ENCODE results near the gene WDR59. TPM values are rescaled to one million over a fixed set of nuclear protein-coding genes. Genes with fewer than 3 reads are reported as not detected.

WDR59 gene
- total RNA-seq, 3 donors from 2014 or later = 21.8 to 61.0 (median 43.6) TPM

DNA sequence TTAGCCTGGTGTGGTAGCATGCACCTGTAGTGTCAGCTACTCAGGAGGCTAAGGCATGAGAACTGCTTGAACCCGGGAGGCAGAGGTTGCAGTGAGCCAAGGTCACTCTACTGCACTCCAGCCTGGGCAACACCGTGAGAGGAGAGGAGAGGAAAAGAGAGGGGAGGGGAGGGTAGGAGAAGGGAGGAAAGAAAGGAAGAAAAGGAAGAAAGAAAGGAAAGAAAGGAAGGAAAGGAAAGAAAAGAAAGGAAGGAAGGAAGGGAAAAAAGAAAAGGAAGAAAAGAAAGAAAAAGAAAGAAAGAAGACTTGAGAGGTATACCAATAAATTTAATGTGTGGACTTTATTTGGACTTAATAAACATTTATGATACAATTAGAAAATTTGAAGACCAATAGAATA is 143.5 kb downstream of the WDR59 start:
- DNase-seq (ENCODE audit: low spot score in 2 of 2) = no peak
- Histone ChIP-seq H3K4me3 (no peak overlapping the region), H3K9me3 (no peaks in the 10 kb centered on the region), H3K4me1 (no peaks in the 10 kb centered on the region), H3K36me3 (no peaks in the 10 kb centered on the region), H3K27me3 (no peaks in the 10 kb centered on the region), H3K27ac (no peak overlapping the region)
- TF ChIP-seq POLR2AphosphoS5 (IDR thresholded peaks at IDR 0.05) = no peak
- TF ChIP-seq, protein P1, sequence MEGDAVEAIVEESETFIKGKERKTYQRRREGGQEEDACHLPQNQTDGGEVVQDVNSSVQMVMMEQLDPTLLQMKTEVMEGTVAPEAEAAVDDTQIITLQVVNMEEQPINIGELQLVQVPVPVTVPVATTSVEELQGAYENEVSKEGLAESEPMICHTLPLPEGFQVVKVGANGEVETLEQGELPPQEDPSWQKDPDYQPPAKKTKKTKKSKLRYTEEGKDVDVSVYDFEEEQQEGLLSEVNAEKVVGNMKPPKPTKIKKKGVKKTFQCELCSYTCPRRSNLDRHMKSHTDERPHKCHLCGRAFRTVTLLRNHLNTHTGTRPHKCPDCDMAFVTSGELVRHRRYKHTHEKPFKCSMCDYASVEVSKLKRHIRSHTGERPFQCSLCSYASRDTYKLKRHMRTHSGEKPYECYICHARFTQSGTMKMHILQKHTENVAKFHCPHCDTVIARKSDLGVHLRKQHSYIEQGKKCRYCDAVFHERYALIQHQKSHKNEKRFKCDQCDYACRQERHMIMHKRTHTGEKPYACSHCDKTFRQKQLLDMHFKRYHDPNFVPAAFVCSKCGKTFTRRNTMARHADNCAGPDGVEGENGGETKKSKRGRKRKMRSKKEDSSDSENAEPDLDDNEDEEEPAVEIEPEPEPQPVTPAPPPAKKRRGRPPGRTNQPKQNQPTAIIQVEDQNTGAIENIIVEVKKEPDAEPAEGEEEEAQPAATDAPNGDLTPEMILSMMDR (IDR thresholded peaks at IDR 0.05) = no peak
- intact Hi-C loops (cut with DNase I; ENCODE audit: low total_unique reads) = no loop called here

DNA sequence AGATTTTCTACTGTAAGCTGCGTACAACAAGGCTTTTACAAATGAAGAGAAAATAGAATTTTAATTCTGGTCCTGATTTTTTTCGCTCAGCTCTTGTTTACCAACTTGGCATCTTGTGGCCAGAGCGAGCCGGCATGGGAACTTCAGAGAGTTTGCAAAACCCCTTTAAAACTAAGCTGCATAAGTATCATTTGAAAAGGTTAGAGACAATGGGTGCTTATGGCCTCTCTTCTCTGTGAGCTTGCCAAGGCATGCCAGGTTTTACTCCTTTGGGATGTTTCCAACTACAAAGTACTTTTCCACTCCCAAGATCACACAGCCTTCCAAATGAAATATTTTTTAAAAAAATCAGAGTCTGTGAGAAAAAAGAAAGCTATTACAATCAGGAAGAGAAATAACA is 147.9 kb downstream of the WDR59 start:
- no peaks in the 10 kb centered on the region for H3K36me3 ChIP-seq
- TF ChIP-seq, protein P1 (IDR thresholded peaks at IDR 0.05) = no peak
- no peaks in the 10 kb centered on the region for H3K27me3 ChIP-seq
- no peak for DNase-seq (ENCODE audit: low spot score in 2 of 2)
- no peak overlapping the region for H3K27ac ChIP-seq
- intact Hi-C loops (cut with DNase I; ENCODE audit: low total_unique reads) = no loop called here
- no peak overlapping the region for H3K4me3 ChIP-seq
- H3K9me3 ChIP-seq = no peaks in the 10 kb centered on the region
- no peaks in the 10 kb centered on the region for H3K4me1 ChIP-seq

DNA sequence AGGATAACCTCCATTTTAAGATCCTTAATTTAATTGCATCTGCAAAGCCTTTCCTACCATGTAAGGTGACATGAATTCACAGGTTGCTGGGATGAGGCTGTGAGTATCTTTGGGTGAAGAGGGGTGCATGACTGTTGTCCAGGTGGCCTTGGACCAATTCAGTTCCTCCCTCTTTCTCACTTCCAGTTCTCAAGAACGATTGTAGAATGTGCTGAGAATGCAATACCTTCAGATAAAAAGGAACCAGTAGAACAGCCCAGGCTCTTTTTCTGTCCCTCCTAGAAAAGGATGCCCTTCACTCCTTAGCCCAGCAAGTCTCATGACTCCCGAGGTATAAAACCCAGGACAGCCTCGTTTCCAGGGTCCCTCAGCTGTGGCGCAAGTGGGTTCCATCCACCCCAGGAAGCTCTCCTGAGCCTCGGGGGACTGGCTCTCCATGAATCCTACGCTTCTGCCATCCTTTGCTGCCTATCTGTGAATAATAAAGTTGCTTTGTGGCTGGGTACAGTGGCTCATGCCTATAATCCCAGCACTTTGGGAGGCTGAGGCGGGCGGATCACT is 148.7 kb downstream of the WDR59 start:
- Histone ChIP-seq H3K9me3 (no peaks in the 10 kb centered on the region), H3K27ac (no peak overlapping the region), H3K36me3 (no peaks in the 10 kb centered on the region), H3K27me3 (no peaks in the 10 kb centered on the region), H3K4me3 (no peak overlapping the region), H3K4me1 (no peaks in the 10 kb centered on the region)
- TF ChIP-seq POLR2A (IDR thresholded peaks at IDR 0.05) (no peak), POLR2AphosphoS5 (IDR thresholded peaks at IDR 0.05) (no peak)
- TF ChIP-seq, protein P1 (IDR thresholded peaks at IDR 0.05) = no peak
- intact Hi-C loops (cut with DNase I; ENCODE audit: low total_unique reads) = no loop called here
- no peak for DNase-seq (ENCODE audit: low spot score in 2 of 2)

DNA sequence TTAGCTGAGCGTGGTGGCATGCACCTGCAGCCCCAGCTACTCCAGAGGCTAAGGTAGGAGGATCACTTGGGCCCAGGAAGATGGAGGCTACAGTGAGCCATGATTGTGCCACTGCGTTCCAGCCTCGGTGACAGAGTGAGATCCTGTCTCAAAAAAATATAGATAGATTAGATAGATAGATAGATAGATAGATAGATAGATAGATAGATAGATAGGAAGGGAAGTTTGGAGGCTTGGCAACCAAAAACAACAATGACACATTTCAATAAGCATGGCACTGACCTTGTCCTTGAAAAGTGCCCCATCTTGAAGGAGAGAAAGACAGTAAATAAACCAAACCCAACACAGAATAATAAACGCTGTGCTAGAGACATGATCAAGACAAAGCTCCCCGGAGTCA is 152.7 kb downstream of the WDR59 start:
- H3K27ac ChIP-seq = no peak overlapping the region
- TF ChIP-seq, protein P1 (IDR thresholded peaks at IDR 0.05) = no peak
- TF ChIP-seq POLR2A (IDR thresholded peaks at IDR 0.05) (no peak), POLR2AphosphoS5 (IDR thresholded peaks at IDR 0.05) (no peak)
- peaks cover 0 to 4% of the 10 kb centered on the region in 2 donors for H3K9me3 ChIP-seq
- intact Hi-C loops (cut with DNase I; ENCODE audit: low total_unique reads) = no loop called here
- H3K36me3 ChIP-seq = no peaks in the 10 kb centered on the region
- H3K27me3 ChIP-seq = no peaks in the 10 kb centered on the region
- DNase-seq (ENCODE audit: low spot score in 2 of 2) = no peak
- no peak overlapping the region for H3K4me3 ChIP-seq
- H3K4me1 ChIP-seq = no peaks in the 10 kb centered on the region

DNA sequence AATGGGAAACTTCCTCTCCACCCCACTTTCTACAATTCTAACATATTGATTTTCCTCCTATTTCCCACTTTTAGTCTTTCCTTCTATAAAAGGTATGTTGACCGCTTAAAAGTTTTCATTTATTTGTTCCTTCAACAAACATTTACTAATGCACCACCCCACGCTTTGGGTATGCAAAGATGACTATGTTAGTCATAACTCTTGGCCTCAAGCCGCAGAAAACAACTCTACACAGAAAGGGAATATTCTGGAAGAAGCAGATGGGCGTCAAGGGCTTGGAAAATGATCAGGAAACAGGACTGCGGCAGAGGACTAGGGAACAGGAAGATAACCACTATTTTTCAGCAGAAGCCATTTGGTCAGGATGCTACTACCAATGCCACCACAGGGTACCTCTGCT is 153.5 kb downstream of the WDR59 start:
- Histone ChIP-seq H3K27ac (no peak overlapping the region), H3K27me3 (no peaks in the 10 kb centered on the region), H3K4me3 (no peak overlapping the region), H3K4me1 (no peaks in the 10 kb centered on the region), H3K36me3 (no peaks in the 10 kb centered on the region), H3K9me3 (peaks cover 0 to 4% of the 10 kb centered on the region in 2 donors)
- no peak for DNase-seq (ENCODE audit: low spot score in 2 of 2)
- TF ChIP-seq POLR2A (IDR thresholded peaks at IDR 0.05) = no peak
- TF ChIP-seq, protein P1 (IDR thresholded peaks at IDR 0.05) = no peak
- TF ChIP-seq POLR2AphosphoS5 (IDR thresholded peaks at IDR 0.05) = no peak
- intact Hi-C loops (cut with DNase I; ENCODE audit: low total_unique reads) = no loop called here
